ENCODE measurements around the gene ZNF608.

ZNF608 gene

DNA sequence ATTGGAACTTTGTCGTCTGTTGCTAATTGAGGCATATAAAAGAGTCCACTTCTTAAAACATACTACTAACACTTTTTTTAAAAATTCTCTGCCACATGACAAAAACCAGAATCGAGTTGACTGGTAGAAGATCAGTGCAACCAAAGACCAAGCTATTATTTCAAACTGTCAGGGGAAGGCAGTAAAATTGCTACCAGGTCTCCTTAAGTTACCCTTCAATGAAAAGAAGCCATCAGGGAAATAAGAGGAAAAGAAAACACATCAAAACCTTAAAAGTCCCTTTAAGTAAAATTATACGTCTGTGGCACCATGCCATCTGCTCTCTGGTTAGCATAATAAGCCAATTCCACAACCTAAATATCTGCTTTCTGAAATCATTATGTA lies 9.6 kb downstream of the ZNF608 start:
- no peak for DNase-seq (ENCODE audit: low read depth in 2 of 2)

DNA sequence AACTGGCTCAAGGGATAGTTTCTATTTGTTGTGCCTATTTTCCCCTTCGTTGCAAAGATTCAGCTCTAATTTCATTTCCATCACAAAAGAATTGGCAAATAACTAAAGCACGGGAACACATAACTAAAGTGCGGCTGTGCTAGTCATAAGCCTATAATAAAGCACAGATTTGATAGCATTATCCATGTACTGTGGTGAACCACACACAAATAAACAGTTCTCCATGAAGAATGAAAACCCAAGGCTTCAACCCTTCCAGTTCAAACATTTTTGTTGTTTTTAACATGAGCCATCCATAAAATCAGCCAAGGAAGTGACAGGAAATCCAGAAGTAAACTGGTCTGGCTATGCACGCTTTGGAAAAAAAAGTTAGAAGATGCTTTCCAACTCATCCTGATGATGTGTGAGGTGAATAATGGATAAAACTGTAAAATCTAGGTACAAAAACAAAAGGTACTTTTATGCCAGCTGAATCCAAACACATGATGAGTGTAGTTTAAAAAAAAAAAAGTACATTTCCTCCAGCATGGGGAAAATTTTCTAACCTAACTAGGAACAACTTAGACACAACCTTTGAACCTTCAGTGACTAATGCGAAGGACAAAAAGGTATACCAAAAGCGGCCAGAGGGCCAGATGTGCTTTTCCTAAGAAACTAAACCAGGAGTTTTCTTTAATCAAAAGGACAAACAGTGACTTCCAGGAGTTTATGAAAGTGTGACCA lies 10.2 kb downstream of the ZNF608 start:
- no peak for DNase-seq (ENCODE audit: low read depth in 2 of 2)

DNA sequence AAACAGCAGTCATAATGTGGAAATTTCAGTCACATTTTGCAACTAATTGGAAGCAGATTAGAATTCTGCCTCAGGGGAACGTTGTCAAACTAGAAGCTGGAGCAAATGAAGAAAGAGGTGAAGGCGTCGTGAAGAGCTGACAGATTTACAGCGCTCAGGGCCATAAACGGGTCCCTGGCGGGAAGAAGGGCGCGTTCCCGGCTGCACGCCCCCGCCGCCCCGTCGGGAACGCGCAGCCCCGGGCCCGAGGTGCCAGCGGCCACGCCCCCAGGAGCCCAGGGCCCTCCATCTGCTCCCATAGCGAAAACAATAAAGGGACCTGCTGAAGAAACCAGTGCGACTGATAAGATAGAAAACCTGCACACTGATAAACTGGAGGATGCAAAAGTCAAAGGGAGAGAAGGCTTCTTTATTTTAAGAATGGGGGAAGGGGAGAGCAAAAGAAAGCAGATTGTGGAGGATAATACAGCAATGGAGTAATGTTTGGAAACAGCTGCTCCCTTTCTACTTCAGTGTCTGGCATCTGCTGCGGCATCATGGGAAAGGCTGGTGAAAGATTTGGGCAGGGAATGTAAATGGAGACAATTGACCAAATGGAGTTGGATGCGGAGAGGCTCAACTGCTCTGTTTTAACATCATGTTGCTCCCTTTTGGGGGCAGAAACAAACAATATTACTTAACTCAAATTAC lies 11.1 kb downstream of the ZNF608 start:
- no peak for DNase-seq (ENCODE audit: low read depth in 2 of 2)

DNA sequence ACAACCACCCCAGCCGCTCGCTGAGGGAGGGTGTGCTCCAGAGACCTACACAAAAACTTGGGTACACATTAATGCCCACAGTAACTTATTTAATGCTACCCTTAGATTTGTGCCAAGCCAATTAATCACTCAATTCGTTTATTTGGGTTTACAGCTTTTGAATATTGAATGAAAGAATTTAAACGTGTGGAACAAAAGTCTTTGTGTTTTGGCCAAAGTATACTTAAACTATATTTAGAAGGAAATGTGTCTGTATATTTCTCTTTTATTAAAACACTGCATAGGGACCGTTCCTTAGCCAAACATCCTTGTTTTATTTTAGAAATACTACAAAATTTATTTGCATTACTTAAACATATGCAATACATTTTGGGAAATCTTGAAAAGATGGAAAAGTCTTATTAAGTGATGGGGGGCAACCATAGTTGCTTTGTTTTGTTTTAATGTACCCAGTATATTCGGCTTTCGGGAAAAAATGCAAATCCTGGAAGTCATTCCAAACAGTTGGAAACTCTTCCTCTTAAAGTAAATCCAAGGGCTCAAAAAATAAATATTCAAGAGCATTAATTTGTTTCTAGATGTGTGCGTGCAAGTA lies 11.8 kb downstream of the ZNF608 start:
- DNase-seq (ENCODE audit: low read depth in 2 of 2), result no peak

DNA sequence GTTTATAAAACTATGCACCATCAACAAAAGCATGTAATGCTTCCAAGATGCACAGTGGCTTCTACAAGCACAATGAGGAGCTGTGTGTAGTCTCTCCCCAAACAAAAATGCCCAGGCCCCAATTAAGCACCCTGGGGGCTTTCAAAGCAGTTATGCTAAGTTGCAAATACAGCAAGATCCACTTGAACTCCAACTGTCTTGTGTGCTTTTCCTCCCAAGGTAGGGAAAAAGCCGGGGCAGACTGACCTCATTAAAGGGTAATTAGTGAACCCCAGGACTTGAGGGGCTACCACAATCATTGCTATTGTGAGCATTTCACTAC lies 13.1 kb downstream of the ZNF608 start:
- DNase-seq (ENCODE audit: low read depth in 2 of 2), result no peak

DNA sequence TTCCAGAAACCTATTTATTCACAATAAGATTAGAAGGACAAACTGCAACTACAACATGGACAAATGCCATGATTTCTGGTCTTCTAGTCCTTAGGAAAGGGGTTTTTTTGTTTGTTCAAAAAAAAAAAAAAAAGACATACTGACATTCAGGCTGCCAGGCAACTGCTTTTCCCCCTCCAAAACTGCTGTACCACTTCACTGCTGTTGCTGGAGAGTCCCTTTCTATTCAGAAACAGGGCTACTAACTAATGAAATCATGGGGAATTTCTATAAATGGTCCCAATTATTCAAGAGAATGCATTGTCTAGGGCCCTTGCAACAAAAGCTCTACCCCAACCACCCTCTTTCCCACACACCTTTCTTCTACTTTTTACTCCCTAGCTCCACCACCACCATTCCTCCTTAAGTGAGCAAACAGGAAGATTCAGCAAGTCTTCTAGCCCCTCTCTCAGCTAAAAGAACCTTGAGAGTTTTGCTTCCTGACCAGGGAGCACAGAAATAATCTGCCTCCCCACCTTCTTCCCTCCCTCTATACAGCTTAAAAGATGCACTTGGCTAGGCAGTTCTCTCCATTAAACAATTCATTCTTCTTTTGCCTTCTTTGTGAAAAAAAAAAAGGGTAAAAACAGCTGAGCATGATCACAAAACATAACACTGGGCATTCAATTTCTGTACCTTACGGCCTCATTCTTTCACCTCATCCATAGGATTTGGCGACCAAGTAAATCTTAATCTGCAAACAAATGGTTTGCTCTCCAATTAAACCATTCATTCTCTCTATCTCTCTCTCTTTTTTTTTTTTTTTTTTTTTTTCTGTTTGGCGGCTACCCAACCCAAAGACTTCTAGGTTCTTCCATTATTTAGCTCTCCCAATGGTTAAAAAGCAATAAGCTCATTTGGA lies 13.8 kb downstream of the ZNF608 start:
- DNase-seq (ENCODE audit: low read depth in 2 of 2), result no peak

DNA sequence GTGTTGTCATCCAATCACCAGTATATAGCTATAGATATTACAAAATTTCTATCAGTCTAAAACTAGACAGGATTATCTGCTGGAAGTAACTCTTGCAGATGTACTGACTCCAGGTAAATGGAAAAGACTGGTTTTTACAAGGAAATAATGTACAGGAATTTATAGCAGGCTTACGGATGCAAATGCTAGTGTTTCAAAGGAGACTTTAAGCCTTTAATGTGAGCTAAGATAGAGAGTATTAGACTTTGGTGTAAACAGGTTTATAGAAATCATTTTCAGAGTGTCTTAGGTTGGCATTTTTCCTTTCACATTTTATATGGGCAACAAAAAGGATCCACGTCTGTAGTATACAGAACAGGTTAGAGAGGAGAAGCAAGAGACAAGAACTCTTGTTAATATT lies 16.1 kb downstream of the ZNF608 start:
- no peak for DNase-seq (ENCODE audit: low read depth in 2 of 2)

DNA sequence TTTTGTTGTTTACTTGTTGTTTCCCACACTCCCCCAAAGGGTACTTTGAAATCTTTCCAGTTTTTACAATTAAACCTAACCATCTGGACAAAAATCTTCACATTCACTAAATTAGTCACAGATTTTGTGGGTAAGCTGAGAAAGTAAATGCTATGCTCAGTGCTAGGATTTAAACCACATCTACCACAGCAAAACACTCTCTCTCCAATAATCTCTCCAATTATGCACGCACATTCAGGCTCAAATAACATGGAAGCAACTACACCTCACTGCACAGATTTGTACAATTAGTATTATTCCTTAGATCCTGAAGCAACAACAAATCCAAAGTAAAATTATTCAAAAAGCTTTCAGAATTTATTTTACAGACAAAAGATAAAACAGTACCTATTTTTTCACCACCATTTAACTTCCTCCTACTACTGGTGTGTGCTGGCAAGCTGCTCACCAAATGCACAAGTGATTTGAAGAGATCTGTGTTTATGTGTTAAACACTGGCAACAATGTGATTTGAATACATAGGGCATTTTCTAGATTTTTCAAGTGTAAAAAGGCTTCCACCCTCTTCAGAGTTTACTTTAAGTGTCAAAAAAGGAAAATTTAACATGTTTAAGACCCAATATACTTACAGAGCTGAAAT lies 16.6 kb downstream of the ZNF608 start:
- DNase-seq (ENCODE audit: low read depth in 2 of 2), result no peak

DNA sequence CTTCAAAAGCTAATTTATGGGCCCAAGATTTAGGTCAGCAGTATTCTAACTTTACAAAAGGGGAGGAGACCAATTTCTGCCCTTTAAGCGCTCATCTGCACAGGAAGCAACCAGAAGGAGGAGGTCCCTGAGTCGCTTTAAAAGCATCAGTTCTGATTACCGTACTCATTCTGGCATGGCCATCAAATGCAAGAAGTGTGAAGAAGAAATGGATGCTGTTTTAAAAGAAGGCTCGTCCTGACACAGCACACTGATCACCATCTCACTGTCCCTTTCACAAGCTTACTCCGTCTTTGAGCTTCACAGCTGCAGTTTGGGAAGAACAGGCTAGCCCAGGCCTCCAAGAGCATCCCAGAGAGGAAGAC lies 17.5 kb downstream of the ZNF608 start:
- DNase-seq (ENCODE audit: low read depth in 2 of 2), result no peak

DNA sequence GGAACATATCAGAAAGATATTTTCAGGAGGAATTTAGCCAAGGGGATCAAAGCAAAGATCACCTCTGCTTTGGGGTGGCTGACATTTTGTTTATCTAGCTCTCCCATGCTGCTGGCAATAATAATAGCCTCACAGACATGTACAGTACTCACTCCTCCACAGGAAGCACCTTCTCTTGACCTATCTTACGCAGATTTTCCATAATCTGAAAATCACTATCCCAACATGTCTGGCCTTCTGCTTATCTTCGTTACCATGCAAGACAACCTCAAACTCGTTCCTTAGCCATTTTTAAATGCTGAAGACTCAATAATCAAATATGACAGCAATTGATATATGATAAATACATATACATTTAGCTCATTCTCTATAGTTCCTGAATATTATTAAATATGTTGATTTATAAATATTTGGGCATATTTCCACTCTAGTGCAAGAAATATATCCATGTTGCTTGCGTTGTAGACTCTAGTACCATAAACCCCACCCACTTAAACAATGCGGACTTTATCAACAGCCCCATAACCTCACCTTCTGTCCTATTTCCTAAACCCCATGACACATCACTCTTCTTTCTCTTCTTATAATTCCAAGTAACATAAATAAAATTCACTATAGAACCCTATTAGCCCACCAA lies 18.0 kb downstream of the ZNF608 start:
- no peak for DNase-seq (ENCODE audit: low read depth in 2 of 2)

DNA sequence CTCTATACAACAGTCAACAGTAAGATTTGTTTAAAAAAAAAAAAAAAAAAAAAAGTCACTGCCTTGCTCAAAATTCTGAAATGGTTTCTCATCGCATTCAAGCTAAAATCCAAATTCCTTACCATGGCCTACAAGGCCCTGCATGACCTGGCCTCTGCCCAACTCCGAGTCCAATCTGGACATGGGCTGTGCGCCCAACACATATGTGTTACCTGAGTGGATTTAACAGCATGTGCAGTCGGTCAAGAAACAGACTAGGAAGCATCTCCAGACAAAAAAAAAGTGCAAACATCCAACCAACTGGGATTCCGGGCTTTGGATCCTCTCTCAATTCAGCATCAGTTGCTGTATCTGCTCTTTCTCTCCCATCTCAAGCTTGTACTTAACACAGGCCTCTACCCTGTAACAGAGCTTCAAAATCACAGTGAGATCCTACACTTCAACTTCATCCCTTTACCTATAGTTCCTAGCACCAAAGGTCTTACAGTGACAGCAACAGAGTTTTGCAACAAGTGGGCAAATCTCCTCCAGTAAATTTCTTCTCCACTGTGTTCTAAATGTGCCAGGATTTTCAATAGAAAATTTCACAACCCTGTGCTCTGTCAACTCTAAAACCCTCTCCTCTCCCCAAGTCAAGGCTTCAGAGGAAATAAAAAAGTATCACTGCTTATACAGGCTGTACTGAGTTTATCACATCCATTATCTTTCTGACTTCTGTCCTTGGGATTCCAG lies 19.6 kb downstream of the ZNF608 start:
- DNase-seq (ENCODE audit: low read depth in 2 of 2), result no peak

DNA sequence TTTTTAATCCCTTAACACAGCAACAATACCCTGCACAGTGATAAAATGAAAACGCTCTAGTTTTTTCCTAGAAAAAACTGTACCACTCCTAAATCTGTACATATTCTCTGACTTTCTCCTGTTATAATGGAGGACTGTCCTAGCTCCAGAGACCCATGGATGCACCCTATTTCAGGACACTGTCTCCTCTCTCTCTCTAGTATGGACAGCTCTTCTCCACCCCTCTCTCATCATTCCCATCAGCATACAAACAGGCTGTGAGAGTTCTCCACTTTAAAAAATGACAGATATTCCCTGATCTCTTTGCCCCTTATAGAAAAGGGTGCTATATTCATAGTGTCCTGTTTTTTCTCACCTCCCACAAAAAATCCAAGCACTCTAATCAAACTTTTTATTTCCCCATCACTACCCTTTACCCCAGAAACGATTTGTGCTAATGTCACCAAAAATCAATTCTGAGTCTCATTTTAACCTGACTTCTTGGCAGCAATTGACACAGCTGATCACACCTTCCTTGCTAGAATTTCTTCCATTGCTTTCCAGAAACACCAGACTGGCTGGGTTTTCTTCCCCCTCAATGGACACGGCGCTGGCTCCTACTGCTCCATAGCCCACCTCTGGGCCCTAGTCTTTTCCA lies 20.7 kb downstream of the ZNF608 start:
- no peak for DNase-seq (ENCODE audit: low read depth in 2 of 2)

DNA sequence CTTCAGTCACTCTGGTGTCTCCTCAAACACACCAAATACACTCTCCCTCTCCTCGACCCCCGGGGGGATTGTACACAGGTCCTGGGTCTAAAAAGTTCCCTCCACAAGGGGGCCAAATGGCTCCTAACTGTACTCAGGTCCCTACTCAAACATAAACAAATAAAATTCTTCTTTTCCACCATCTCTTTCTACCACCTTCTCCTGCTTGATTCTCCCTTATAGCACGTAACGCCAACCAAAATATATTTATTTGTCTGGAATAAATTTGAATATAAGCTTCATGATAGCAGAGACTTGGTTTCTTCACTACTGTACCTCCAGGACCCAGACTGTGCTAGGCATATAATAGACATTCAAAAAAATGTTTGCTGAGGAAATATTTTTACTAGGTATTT lies 21.4 kb downstream of the ZNF608 start:
- no peak for DNase-seq (ENCODE audit: low read depth in 2 of 2)

DNA sequence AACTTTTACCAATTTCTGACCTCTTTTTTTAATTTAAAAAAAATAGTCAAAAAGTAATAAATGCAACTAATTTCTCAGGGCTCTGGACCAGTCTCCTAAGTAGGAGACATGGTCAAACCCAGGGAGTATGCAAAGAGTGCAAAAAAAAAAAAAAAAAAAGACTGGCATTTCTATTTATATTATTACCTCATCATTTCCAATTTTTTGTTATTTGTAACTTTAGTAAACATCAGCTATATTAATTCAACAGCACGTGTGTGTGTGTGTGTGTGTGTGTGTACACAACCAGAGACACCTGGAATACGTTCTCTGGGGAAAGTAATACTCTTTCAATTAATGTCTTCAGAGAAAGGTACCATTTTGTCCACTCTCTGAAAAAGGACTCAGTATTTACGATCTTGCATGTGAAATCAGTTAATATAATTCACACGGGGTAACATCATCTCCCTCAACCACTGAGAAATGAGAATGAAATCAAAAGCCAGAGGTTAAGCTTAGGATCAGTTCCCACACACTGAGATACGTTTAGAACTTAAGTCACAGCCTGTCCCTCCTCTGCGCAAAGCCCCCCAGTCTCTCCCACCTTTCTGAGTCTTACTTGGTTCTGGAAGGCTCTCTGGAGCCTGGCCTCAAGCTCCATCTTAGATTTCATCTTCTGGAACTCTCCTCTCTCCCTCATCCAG lies 21.9 kb downstream of the ZNF608 start:
- no peak for DNase-seq (ENCODE audit: low read depth in 2 of 2)

DNA sequence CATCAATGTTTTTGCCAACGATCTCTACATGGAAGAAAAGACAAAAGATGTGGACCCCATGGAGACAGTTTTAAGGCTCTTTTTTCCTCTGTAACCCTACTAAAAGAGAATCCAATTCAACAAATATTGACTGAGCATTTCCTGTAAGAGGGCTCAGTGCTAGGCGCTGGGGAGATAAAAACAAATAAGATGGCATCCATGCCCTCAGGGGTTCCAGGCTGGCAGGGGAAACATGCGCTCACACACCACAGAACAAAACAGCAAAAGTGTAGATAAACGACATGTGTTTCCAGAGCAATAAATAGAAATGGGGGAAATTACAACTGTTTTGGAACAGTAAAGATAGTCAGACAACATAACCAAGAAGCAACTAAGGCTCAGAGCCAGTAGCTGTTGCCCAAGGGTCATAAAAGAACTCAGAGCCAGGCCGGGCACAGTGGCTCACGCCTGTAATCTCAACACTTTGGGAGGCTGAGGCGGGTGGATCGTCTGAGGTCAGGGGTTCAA lies 25.2 kb downstream of the ZNF608 start:
- DNase-seq (ENCODE audit: low read depth in 2 of 2), result no peak

DNA sequence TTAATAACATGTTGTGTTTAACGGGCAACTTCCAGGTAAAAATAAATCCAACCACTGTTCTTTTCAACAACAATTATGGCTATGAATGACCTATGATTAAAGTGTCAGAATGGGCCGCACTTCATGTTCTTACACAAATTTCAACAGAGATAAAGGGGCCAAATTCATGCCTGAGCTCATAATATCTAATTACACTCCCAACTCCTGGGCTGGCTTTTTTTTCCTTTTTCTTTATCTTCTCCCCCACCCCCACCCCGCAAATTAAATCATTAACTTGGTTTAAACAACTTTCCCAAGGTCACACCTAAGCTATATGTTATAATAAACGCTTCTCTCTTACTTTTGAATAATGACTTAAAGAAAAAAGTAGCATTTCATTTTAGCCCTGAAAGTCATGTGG lies 25.8 kb downstream of the ZNF608 start:
- DNase-seq (ENCODE audit: low read depth in 2 of 2), result no peak

DNA sequence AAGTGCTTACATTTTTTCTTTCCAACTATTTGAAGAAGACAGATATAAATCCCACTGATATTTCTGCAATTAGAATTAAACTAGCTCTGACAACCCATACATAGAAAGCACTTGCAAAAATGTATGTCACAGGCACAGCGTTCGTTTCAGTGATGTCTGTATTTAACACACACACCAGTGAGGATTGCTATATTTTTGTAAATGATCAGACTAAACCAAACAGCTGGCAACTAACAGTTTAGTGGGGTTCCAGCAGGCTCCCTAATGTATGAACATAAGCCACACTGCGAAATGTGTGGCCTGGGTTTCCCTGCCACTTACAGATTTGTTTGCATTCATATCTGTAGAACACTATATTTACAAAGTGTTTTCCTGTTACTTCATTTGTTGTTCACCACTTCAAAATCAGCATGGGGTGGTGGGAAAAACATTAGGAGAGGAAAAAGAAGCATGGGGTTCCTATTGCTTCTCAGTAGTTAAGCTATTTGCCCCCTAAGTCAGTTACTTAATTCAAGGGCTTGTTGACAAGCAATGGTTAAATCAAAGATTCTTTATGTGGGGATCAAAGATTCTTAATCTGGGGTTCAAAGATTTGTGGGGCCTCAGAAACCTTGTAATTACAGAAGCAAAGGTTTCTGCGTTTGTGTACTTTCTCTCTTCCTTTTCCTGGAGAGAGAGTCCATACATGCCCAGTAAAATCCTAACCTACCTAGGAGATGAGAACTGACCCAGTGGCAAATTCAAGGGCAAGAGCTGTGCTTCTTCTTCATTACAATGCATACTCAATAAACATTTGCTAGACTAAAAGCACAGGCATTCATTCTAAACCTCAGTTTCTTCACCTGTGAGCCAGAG lies 27.1 kb downstream of the ZNF608 start:
- no peak for DNase-seq (ENCODE audit: low read depth in 2 of 2)

DNA sequence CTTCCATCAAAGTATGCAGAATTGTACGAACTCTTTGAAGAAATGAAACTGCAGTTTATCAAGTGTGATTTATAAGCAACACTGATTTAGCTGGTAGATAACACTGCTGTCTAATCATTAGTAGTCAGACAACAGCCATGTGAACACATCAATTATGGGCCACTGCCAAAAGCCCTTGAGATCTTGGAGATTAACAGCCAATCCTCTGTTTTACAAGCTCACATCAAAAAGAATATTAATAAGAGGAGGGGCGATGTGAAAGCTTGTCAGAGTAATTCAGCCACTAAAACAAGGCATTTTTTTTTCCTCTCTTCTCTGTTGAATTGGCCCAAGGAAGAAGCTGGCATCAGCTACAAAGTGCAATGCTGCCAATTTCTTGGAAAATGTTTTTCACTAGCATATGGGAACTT lies 28.1 kb downstream of the ZNF608 start:
- no peak for DNase-seq (ENCODE audit: low read depth in 2 of 2)

DNA sequence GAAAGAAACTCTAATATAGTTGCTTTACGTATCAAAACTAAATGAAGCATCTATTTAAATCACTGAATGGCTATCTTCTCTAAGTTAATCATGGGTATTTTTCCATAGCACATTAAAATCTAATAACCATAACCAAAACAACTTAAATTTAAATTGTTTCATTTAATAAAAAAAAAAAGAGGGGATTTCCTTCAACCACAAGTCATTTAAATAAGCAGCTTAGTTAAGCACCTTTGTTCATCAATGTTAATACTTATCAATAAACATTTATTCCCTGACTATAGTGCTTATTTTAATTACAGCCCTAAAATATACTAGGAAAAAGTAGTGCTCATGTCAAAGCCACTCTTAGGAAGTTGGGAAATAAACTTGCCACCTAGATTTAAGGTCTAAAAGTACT lies 30.3 kb downstream of the ZNF608 start:
- no peak for DNase-seq (ENCODE audit: low read depth in 2 of 2)

Measured in stimulated activated CD4-positive, alpha-beta T cell treated with anti-CD3 and anti-CD28 coated beads, Interleukin-15, amount 100 ng/mL, for 48 hours (primary cell).